IPS-11a (cell line): ENCODE data around the gene CEP192.
"Not testable (repeated sequence)": the region's sequence is repeated elsewhere in the genome, so short reads cannot be mapped to it uniquely, and the experiment has no call there.

Source experiments
- H3K4me3 ChIP-seq: one replicate; pipeline ENCODE4 v1.5.1; 2013; ENCODE audit warnings: low read depth, low read length, control low read depth

The CEP192 gene

GRCh38 chr18:12989397-12990122, 1.6 kb upstream of the CEP192 start:
- no peak overlapping the region for H3K4me3 ChIP-seq

GRCh38 chr18:12990123-12990475, 1.1 kb upstream of the CEP192 start:
- peak overlapping the region; percentile 86 for H3K4me3 ChIP-seq

DNA sequence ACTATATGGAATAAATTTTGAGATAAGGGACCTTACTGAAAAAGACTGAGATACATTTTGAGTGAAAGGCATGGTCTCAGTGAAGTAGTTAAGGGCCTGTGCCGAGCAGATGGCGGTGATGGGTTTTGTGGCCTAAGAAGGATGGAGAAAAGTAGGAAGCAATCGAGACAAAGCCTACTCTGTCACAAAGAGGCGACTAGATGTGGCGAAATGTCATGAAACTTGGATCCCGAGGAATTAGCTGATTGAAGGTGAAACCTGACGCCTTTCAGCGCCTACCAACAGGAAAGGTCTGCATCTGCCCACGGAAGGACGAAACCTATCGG, 558 bp upstream of the CEP192 start:
- peak overlapping the region; percentile 86 for H3K4me3 ChIP-seq

GRCh38 chr18:12991821-12992179, 638 bp downstream of the CEP192 start:
- peak overlapping the region; percentile 93 for H3K4me3 ChIP-seq

GRCh38 chr18:12993439-12993838, 2.3 kb downstream of the CEP192 start:
- no peak overlapping the region for H3K4me3 ChIP-seq

GRCh38 chr18:12995424-12995823, 4.3 kb downstream of the CEP192 start:
- no peak overlapping the region for H3K4me3 ChIP-seq

GRCh38 chr18:12995952-12996477, 4.9 kb downstream of the CEP192 start:
- H3K4me3 ChIP-seq = no peak overlapping the region

- H3K4me3 ChIP-seq = no peak overlapping the region
Observed at GRCh38 chr18:12996661-12997292, 5.6 kb downstream of the CEP192 start.

DNA sequence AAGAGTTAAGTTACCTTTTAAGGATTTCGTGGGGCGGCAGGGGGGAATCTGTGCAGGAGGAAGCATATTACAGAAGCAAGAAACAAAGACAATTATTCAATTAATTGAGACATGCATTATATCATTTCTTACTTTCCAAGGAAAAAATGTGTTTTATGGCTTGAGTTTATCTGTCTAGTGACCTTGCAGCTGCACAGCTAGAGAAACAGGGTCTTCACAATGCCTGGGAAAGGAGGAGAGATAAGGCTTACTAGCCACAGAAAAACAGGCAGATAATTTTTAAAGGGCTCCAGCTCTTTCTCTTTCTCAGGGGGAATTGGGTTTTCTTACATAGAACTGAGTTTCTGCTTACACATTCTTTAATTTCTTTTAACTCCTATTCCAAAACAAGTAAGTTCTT, 6.2 kb downstream of the CEP192 start:
- not testable (repeated sequence) for H3K4me3 ChIP-seq

GRCh38 chr18:12998332-12999060, 7.3 kb downstream of the CEP192 start:
- no peak overlapping the region for H3K4me3 ChIP-seq

DNA sequence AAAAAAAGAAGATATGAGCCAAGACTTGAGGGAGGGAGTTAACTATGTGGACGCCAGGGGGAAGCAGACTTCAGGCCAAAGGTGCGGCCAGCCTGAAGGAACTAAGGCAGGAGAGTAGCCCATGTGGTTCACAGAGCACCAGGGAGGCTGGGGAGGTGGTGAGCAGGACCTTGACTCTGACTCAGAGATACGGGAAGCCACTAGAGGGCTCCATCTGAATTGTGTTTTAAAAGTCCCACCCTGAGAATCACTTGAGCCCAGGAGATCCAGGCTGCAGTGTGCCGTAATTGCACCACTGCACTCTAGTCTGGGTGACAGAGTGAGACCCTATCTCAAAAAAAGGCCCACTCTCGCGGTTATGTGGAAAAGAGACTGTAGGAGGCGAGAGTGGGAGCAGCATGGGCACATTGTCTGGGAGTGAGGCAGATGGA, 12.3 kb downstream of the CEP192 start:
- no peak overlapping the region for H3K4me3 ChIP-seq

DNA sequence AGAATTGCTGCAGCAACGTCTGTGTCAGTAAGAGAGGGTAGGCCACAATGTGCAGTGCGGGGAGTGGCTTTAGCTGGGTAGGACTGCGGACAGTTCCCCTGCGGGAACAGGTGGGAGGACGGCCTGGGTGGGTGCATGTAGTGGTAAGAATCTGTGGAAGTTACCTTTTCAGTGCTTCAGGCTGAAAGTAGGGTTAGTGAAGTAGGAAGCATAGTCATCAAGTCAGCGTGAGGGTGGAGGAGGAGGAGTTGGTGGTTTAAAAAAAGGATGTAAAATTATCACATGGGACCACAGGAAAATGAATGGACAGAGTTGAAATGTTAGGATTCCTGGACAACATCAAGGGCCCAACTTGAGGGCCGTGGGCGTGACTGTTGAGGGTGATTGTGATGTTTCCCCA, 13.2 kb downstream of the CEP192 start:
- no peak overlapping the region for H3K4me3 ChIP-seq

DNA sequence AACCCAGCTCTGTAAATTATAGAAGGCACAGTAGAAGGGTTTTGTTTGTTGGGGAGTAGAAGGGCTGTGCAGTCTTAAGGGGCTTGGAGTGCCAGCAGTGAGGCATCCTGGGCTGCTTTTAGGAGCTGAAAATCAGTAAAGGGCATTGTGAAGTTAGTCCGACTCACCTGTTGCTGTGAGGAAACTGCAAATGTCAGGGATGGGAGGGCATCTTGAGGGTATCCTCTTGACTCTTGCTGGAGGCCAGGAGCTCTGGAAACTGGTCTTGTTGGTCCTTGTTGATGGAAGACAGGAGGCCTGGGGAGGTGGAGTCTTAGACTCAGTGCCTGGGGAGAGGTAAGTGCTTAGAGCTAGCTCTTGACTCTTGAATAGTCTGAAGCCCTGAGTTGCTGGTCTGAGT, 14.1 kb downstream of the CEP192 start:
- H3K4me3 ChIP-seq = no peak overlapping the region

DNA sequence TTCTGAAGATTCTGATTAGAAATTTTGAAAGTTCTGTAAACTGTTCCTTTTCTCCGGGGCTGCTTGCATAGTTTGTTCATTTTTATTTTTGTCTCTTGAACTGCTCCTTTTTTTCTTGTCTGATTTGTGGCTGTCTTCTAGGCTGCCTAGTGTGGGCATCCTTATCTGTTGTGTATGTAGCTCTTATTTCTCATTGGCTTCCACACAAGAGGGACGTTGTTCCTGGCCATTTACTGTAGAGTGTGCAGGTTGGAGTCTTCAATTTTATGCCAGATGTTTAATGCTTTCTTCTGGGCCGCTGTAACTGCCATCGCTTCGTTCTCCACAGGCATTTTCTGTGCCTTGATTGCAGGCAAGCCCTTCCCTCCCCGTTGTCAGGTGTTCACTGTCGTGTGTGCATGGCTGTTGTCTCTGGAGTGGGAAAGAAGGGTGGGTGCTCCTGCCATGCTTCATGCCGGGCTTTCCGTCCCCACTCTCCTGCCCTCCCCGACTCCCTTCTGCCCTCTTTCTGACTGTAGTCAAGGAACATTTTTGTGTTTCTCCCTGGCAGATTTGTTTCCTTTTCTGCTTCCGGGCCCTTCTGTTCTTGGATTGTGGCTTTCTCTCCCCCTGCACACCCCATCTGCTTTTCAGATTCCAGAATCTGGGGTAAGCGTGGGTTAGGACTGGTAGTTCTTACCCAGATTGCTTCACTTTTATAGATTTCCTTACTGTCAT, 15.5 kb downstream of the CEP192 start:
- H3K4me3 ChIP-seq = no peak overlapping the region

DNA sequence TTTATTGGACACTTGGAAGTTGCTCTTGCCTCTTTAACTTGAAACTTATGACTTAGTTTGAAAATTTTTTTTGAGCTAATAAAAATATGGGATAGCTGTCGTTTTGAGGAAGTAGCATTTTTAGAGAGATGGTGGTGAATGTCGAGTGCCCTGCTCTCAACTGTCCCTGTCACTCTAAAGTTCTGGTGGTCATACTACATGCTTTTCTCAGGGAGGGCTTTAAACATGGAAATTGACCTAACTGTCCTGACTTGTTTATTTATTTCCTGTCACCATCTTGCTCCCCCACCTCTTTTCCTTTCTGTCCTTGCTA, 16.0 kb downstream of the CEP192 start:
- no peak overlapping the region for H3K4me3 ChIP-seq

DNA sequence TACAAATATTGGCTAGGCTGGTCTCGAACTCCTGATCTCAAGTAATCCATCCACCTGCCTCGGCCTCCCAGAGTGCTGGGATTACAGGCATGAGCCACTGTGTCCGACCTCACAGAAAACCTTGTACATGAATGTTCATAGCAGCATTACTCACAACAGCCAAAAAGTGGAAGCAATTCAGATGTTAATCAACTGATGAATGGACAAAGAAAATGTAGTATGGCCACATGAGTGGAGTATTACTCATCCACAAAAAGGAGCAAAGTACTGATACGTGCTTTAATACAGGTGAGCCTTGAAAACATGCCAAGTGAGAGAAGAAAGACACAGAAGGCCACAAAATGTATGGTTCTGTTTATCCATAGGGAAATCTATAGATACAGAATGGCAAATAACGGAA, 20.6 kb downstream of the CEP192 start:
- H3K4me3 ChIP-seq = no peak overlapping the region

DNA sequence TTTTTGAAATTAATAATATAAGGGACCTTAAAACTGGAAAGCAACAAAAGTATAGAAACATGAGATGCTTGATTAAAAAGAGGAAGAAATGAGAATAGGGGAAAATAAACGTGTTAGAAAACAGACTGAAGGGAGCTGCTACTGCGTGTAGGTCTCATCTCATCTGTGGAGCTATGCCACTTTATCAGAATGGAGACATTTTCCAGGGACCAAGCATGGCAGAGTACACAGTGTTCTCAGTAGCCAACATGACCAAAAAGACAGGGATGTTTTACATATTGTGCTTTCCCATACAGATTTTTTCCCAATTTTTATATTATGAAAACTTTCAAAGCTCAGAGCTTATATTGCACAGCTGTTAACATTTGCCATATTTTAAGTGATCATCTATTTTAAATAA, 23.1 kb downstream of the CEP192 start:
- H3K4me3 ChIP-seq = no peak overlapping the region

- H3K4me3 ChIP-seq = no peak overlapping the region
Observed at GRCh38 chr18:13014818-13015217, 23.7 kb downstream of the CEP192 start.

DNA sequence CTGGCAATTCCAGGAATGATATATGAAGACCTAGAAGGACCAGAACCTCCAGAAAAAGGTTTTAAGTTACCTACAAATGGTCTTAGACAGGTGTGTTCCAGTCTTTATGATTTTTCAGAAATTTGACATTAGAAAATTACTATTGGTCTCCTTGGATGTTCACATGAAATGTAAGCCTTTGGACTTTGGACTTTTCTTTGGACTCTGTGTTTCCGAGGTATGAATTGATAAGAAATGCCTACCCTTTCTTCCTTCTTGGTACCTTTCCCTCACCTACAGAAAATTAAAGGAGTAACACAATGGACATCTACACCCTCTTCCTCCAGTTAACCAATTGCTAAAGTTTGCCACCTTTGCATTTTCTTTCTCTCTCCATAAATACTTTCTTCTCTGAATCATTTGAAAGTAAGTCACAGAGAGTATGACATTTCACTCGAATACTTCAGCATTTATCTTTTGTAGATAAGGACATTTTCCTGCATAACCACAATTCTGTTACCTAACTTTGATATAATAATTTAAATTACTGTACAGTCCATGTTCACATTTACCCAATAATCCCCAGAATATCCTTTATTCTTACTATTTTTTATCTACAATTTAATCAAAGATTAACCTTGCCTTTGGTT, 26.2 kb downstream of the CEP192 start:
- no peak overlapping the region for H3K4me3 ChIP-seq

GRCh38 chr18:13018374-13018773, 27.2 kb downstream of the CEP192 start:
- no peak overlapping the region for H3K4me3 ChIP-seq

- H3K4me3 ChIP-seq = no peak overlapping the region
Observed at GRCh38 chr18:13019301-13019700, 28.1 kb downstream of the CEP192 start.
